ENCODE measurements around the gene SPTLC1. TPM values are rescaled to one million over a fixed set of nuclear protein-coding genes. Genes with fewer than 3 reads are reported as not detected.

SPTLC1 gene
- total and polyA plus RNA-seq, 2 of the 13 experiments (the other 11 are each of a cell fraction or from before 2014, with no cell fraction given): 56.2 to 72.5 TPM

GRCh38 chr9:91994422-91994821 lies 120.8 kb downstream of the SPTLC1 start (continued):
- no peak for TF ChIP-seq LRRFIP1 (CRISPR knock-in tag; conservative IDR thresholded peaks at IDR 0.05)
- TF ChIP-seq FOXA1 (IDR thresholded peaks at IDR 0.05): no peak
- TF ChIP-seq FOXA1 (CRISPR knock-in tag; IDR thresholded peaks at IDR 0.05): peak; percentile 58
- peak; percentile 47; the same call in 1 of the 2 replicates for TF ChIP-seq HHEX (CRISPR knock-in tag; IDR thresholded peaks at IDR 0.05)
- TF ChIP-seq FOSL2 (CRISPR knock-in tag; IDR thresholded peaks at IDR 0.05): peak; percentile 68
- TF ChIP-seq REPIN1 (CRISPR knock-in tag; IDR thresholded peaks at IDR 0.05; ENCODE audit: borderline replicate concordance, low read depth): no peak
- TF ChIP-seq HES4 (CRISPR knock-in tag; IDR thresholded peaks at IDR 0.05; ENCODE audit: borderline replicate concordance): no peak
- TF ChIP-seq NCOR1 (IDR thresholded peaks at IDR 0.05; ENCODE audit: borderline replicate concordance, low read length): peak; percentile 31; the same call in 1 of the 2 replicates
- TF ChIP-seq ZNF713 (CRISPR knock-in tag; IDR thresholded peaks at IDR 0.05): no peak
- no peak for TF ChIP-seq ZNF382 (CRISPR knock-in tag; IDR thresholded peaks at IDR 0.05; ENCODE audit: borderline replicate concordance)
- no peak for TF ChIP-seq U2AF1 (optimal IDR thresholded peaks at IDR 0.05; ENCODE audit: low read depth, low read length)
- no peak for TF ChIP-seq TP53 (CRISPR knock-in tag; conservative IDR thresholded peaks at IDR 0.05)
- TF ChIP-seq ZNF329 (CRISPR knock-in tag; IDR thresholded peaks at IDR 0.05; ENCODE audit: low read depth): no peak
- TF ChIP-seq NR2F1 (CRISPR knock-in tag; IDR thresholded peaks at IDR 0.05): no peak
- TF ChIP-seq ZNF326 (CRISPR knock-in tag; IDR thresholded peaks at IDR 0.05; ENCODE audit: borderline replicate concordance): no peak
- TF ChIP-seq ZFP91 (CRISPR knock-in tag; IDR thresholded peaks at IDR 0.05; ENCODE audit: borderline replicate concordance): no peak
- TF ChIP-seq NCOA2 (CRISPR knock-in tag; IDR thresholded peaks at IDR 0.05): peak; percentile 36; the same call in 1 of the 2 replicates
- TF ChIP-seq SOX5 (CRISPR knock-in tag; IDR thresholded peaks at IDR 0.05; ENCODE audit: borderline replicate concordance): peak; percentile 93
- no peak for TF ChIP-seq SIN3A (IDR thresholded peaks at IDR 0.05; ENCODE audit: borderline replicate concordance, low read depth, low read length)
- no peak for TF ChIP-seq SOX6 (IDR thresholded peaks at IDR 0.05)
- peak; percentile 94 for TF ChIP-seq SOX6 (CRISPR knock-in tag; IDR thresholded peaks at IDR 0.05)
- peak; percentile 80 for TF ChIP-seq ZNF609 (CRISPR knock-in tag; IDR thresholded peaks at IDR 0.05; ENCODE audit: borderline replicate concordance)
